NCI-H510A treated with DMSO at 0.1 percent for 48 hours (cell line): ENCODE results near the gene AGMO.

Experiments used
- DNase-seq: peaks from one replicate; lab custom pipeline; 2025; lab: John Stamatoyannopoulos, UW

AGMO gene

DNA sequence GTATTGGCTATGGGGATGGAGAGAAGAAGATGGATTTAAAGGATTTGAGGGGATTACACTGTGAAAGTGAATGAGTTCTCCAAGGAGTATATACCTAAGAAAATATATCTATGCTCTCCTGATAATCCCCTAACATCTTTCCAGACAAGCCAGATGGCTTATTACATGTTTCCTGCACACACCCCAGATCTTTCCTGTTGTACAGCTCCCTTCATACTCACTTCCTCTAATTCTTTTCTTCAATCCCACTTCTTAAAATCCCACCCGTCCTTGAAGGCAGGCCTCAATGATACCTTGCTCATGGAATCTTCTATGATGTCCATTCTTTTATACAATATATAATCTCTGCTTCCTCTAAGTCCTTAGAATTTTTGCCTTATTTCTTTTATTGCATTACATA, 342.1 kb downstream of the AGMO start:
- no peak for DNase-seq

DNA sequence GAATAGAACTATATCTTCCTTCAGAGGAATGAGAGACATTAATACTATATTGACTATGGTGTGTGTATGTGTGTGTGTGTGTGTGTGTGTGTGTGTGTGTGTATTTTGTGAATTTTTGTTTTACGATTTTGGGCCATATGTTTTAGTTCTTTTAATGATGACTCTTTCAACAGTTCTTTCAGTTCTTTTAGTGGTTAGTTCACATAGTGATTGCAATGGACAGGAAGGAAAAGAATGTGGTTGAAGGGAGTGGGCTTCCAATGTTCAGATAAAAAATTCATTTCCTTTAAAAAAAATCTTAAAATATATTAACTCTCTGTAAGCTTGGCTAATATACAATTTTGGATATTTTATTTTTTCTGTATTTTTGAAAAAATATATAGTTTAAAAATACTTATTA, 343.6 kb downstream of the AGMO start:
- DNase-seq: no peak

GRCh38 chr7:15215616-15216015, 346.2 kb downstream of the AGMO start:
- no peak for DNase-seq

DNA sequence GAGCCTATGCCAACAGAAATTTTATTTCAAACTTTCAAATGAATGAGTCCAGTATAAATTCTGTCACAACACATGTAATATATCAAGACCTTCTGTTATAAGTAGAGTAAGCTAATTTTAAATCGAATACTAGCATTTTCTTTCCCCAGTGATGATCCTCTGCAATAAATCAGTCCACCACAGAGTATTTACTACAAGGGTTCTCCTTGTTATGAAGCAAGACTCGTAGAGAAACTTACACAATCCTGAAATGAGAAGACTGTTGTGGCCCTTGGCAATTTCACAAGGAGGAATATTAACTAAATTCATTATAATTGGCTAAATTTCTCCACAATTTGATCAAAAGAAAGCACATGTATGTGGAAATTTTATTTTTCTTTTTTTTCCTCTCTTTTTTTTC, 346.8 kb downstream of the AGMO start:
- no peak for DNase-seq

DNA sequence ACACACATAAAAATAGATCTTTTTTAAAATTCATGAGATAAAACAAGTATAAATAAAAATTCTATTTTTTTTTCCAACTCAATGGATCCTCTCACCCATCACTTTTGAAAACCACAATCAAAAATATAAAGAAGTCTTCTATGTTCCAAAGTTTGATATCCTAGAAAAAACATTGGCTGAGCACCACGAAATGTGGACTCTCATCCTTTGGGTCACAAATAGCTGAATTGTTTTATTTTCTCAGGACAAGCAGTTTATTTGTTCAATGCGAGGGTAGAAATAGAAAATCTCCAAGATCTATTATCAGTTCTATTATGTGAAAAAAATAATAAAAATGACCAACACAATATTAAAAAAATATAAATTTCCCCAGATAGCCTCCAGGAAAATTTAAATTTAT, 348.7 kb downstream of the AGMO start:
- DNase-seq: no peak

GRCh38 chr7:15209429-15209828, 352.4 kb downstream of the AGMO start:
- no peak for DNase-seq

DNA sequence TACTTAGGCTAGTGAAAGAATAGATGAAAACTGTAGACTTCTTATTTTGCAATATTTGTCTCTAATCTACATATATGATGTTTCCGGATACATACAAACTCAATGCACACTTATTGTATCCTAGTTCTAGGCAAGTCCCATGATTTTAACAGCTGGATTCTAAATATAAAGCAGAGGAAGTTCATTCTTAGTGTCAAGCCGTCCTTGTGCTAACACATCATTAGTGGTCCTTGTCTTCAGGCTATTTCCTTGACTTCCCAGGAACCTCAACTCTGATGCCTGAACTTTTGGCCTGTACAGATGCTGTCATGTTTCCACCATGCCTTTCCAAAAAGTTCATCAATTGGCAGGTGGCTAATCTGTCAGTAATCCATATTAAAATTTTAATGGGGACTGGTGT, 357.4 kb downstream of the AGMO start:
- no peak for DNase-seq

DNA sequence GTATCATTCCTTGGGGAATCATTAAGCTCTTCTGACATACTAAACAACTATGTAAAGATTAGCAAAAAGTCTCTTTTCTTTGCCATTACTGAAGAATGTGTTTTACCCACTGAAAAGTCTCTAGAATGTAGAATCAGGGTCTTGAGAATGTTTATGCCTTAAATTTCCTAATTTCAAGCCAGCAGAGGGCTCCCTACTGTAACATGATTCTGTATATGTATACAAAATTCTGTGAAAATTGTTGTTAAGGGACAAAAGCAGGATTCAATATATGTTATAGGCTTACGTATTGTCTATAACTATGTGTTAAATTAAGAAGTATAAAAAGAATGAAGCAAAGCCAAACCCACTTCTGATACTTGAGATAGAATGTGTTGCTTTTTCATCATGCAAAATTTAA, 362.3 kb downstream of the AGMO start:
- DNase-seq: no peak

DNA sequence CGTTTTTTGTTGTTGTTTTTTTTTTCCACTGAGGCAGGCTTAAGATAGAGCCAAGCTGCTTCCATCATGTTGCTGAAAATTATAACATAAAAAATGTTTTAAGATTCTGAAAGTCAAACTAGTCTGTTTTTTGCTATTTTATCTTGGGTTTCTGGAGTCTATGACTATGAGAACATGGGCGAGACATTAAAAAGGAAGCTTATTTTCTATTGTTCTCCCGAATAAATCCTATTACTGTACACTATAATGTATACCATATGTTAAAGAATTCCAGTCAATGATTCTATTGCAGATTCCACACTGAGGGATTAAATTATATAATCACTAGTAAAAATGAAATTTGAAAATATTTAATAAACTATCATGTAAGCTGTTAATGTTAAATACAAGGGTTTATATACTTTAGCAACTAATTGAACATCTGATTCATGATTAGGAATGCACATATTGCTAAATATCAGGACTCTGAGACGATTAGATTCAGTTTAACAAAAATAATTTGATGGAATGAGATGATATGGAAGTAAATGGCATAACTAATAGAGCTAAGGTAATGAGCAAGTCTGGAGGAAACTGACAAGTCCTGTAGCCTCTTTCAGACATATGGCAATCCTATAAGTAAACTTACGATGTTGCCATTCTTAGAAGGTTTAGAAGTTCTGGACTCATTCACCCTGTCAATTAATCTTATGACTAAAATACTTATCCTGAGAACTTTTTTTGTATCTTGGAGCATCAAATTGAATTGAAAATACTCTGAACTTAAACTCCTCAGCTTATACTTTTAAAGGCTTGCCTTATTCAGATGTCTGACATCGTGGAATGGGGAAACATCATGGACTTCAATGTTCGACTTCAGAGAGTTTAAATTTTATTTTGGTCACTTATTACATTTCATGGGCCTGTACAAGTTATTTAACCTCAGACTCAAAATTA, 364.5 kb downstream of the AGMO start:
- no peak for DNase-seq

DNA sequence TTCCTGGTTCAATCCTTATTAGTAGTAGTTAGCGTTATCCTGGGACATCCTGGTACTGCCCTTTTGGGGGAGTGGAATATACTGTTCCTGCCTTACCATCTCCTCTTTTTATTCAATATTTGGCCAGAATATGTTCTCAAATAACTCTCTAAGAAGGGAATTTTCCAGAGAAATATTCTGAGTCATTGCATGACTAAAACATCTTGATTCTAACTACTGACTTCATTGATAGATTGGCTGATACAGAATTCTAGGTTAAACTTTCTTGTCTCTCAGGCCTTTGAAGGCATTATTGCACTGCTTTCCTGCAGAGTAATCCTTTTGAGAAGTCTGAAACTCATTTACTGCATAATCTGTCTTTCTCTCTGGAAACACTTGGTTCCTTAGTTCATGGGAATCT, 383.8 kb downstream of the AGMO start:
- DNase-seq: no peak

DNA sequence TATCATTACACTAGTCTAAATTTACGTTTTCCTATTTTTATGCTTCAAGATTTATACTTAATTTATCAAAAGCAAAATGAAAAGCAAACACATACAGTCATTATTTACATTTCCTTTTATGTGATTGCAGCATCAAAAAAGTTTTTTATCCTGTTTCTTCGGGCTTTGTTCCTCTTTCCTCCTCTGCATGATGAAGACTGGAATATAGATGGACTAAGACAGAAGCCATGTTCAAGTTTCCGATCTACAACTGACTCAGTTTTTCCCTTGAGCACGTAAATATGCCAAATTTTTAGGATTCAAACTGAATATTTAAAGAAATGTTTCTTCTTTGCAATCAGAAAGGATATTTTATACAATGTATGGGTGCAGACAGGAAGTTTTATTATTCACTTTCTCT, 385.7 kb downstream of the AGMO start:
- DNase-seq: no peak

- no peak for DNase-seq
These were observed 386.7 kb downstream of the AGMO start for GRCh38 chr7:15175152-15175551.

DNA sequence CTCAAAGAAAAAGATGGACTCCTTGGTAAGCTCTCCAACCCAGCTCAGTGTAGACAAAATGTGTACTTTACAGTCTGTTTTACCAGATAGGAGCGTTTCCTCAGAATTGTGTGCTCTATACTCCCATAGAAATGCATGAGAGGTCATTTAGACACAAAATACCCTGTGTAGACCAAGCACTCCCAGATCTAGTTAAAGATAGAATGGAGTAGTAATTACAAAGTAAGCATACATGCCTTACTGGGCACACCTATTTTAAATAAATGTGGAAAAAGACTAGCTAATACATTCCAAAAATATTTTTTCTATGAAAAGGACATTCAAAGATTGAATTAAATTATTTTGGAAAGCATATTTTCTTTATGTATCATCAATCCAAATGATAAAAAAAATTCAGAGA, 387.3 kb downstream of the AGMO start:
- DNase-seq: no peak

DNA sequence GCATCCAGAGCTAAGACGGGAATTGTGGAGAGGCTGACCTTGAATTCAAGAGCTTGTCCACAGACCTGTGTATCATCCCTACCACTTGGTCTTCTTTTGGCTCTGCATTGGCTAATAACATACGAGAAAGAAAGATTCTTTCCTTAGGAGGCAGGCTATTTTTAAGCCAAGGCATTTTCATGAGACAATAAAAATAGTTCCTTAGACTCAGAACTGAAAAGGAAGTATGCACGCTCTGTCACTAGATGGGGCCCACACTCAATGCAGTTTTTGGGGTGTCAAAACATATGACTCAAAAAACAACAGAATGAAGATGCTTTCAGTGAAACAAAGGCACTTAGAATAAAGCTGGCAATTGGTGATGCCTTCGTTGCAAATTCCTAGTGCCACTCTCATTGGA, 393.3 kb downstream of the AGMO start:
- no peak for DNase-seq

DNA sequence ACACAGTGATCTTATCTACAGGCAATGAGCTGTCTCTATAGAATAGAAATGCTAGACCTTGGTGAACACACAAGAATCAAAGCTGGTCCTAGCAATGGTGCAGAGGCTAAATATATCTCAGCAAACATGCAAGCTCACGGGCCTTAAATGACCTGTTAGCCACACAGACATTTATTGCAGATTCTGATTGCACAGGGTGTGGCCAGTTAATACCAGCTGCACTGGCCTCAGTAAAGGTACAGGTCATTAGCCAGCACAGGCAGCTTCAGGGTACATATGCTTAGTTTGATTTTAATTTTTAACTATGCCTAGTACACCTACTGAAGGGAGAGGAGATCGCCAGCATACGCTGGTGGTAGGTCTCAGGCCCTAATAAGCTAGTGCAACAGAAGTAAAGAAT, 393.9 kb downstream of the AGMO start:
- DNase-seq: no peak

DNA sequence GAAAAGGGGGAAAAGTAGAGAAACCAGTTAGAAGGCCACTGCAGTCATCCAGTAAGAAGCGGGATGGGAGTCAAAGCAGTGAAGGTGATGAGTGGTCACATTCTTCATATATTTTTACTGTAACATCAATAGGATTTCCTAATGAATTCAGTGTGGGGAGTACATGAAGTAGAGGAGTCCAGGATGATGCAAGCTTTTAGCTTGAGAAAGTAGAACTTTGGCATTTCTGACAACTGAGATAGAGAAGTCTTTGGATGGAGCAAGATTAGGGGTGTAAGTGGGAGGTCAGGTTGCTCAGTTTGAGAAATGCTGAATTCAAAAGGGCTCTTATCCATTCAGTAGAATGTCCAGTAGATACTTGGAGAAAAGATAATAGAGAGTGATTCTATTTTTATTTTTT, 395.2 kb downstream of the AGMO start:
- no peak for DNase-seq

DNA sequence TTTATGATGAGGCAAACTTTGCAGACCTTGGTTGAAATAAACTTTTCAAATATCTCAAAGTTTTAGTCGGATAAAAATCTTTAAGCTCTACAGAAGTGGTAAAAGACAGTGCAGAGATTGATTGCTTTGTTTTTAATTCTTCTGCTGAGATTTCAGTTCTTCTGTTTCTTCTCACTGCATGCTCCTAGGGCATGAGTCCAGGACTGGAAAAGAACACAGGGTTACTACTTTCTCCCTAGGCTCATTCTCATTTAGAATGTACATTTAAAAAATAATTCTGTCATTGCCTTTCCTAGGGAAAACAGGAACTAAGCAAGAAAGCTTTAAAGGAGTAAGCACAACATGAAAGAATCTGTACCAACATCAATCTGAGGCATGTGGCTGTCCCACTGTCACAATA, 402.6 kb downstream of the AGMO start:
- DNase-seq: no peak

- DNase-seq: no peak
These were observed 403.5 kb downstream of the AGMO start for GRCh38 chr7:15158141-15158810.
